NCI-H345 treated with DMSO at 0.1 percent for 48 hours (cell line): Measurements from ENCODE around the gene ZNF648.
"Not testable (repeated sequence)": the region's sequence is repeated elsewhere in the genome, so short reads cannot be mapped to it uniquely, and the experiment has no call there.

Source experiments
- DNase-seq: peaks from one replicate; lab custom pipeline; 2025; ENCODE audit not compliant: unreplicated experiment; lab: John Stamatoyannopoulos, UW

Gene ZNF648

DNA sequence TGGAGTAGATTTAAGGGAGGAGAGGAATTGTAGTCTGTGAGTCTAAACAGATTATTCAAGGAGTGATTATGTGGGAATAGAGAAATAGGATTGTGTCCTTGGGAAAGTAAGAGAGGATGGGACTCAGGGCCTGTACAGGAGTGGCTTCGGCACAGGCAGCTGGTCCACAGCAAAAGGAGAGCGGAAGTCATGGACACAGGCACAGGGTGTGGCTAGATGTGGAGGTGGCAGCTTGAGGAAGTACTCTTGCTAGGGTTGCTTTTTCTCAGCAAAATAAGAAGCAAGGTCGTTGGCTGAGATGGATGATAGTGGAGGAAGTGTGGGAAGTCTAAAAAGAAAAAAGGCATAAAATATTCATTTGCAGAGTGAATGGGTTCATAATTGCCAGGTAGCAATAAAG lies 18.5 kb upstream of the ZNF648 start:
- no peak for DNase-seq

DNA sequence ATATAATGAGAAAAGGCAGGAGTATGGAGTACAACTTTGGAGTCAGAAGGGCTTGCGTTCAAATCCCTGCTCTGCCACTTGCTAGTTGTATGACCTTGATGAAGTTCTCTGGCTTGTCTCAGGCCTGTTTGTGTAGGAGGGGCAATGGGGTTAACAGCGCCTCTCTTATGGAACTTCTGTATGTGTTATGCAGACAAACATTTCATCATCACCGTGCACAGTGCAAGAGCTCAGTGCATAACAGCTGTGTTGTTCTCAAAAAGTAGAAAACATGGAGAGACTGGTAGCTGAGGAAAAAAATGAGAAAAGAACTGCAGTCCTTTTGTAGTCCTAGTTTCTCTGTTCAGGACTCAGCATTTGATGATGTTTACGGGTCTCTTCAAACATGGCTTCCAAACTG lies 10.4 kb upstream of the ZNF648 start:
- no peak for DNase-seq

DNA sequence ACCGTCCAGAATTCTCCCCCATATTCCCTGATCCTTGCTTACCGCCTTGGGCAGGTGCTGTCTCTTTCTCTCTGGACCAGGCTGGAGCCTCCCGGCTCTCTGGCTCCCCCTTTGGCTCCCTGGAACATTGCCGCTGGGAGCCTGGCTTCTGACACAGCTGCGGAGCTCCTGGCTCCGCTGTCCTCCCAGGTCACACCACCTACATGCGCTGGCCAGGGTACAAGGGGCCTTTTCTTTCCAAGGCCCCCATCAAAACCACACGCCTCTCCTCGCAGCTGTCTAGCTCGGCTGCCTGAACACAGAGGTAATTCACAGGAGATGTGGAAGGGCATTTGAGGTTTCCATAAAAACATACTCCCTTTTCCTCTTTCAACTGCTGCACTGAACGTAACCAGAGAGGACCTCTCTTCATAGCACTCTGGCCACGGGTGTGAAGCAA lies 7.5 kb upstream of the ZNF648 start:
- peak; percentile 51 for DNase-seq

DNA sequence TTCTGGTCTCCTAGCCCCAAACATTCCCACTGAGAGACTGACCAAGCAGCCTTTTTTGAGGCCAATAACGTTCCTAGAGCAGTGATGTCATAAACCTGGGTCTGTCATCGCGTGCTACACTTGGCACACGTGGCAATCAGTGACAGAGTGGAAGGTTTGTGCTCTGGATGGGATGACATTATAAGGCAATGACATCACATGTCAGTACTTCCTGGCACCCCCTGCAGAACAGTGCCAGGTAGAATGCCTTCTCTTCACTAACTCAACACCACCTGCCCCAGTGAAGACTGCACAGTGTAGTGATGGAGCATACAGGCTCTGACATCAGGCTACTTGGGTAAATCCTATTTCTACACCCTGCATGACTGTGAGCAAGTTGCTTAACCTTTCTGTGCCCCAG lies 5.4 kb upstream of the ZNF648 start:
- DNase-seq: no peak

DNA sequence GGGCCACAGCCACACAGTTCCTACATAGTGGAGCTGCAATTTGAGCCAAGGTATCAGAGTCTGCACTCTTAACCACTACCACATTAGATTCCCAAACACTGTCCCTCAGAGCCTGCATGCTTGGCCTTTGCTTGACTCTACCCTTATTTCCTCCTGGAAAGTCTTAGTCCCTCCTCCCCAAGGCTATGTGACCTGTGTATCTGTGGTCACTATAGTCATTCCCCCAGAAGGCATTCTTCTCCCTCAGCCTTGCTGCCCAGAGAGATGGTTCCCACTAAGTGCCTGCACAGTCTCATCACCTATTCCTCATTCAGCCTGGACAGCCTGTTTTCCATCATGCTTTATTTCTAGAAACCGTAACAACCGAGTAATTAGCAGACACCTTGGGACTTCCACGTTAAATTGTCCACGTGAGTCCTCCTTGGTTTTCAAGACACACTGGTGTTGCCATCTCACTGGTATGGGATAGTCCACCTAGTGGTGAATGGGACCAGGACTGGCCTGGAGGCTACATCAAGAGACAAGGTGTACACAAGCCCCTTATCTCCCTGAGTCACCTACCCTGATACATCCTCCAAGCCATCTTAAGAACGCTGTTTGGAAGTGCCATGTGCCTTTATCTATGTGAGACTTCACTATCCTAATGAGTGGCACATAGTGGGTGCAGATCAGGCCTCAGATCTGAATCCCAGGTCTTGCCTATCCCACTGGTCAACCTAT lies 3.8 kb upstream of the ZNF648 start:
- no peak for DNase-seq

DNA sequence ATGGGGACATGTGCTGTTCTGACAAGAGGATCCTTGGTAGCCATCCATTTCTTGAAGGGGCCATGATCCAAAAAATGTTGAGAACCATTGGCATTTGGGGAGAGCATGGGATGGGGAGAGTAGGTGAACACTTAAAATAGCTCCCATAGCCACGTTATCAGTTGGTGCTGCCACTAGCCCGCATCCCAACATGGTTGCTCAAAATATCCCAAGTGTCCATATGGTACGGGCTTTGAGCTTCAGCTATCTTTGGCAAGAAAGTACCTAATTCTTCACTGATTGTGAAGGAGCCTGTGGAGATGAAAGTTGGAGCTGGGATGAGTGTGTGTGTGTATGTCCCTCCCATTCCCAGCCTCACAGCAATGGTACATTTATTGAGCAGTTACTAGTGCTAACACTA lies 3.1 kb upstream of the ZNF648 start:
- no peak for DNase-seq

DNA sequence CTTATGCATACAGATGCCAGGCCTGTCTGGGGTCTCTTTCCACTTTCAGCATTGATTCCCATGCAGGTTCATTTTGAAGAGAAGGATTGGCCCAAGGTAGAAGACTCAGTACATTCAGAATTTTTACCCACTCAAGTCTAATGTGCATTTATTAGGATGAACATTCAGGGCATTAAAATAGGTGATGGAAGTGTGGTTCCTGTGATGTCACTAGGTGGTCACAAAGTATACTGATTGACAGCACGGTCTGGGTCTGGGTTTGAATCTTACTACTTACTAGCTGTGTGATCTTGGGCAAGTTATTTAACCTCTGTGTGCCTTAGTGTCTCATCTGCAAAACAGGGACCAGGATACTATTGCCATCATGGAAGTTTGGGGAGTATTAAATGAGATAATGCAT lies 711 bp upstream of the ZNF648 start:
- DNase-seq: no peak

DNA sequence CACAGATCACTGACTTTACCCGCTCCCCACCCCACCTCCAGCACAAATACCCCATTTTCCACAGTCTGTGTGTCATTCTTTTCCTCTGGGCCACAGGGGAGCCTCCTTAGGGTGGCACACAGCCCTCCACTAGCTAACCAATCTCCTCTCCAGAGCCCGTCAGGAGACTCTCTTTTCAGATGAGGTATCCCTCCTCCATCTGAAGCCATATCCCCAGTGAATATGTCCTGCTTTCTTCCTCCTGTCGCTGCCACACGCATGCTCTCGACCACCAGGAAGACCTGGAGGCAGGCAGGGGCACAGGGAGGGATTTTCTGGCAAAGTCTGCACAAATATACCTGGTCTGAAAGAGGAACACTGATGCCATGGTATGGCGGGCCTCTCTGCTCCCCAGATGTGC lies 635 bp downstream of the ZNF648 start:
- no peak for DNase-seq

DNA sequence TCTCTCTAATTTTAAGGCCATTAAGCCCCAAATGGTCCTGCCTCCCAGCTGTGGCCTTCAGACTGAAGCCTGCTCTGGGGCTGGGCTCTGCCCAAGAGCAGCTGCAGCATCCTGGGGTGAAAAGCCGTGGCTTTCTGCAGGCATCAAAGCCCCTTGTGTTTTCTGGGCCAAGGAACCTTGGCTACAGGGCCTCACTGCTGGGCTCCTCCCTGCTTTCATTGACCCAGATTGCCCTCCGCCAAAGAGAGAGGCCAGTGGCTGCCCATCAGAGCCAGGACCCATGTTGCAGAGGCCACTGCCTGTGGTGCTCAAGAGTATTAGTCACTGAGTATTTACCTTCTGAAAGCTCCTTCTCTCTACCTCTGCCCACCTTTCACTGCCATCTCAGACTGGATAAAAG lies 1.6 kb downstream of the ZNF648 start:
- DNase-seq: no peak

DNA sequence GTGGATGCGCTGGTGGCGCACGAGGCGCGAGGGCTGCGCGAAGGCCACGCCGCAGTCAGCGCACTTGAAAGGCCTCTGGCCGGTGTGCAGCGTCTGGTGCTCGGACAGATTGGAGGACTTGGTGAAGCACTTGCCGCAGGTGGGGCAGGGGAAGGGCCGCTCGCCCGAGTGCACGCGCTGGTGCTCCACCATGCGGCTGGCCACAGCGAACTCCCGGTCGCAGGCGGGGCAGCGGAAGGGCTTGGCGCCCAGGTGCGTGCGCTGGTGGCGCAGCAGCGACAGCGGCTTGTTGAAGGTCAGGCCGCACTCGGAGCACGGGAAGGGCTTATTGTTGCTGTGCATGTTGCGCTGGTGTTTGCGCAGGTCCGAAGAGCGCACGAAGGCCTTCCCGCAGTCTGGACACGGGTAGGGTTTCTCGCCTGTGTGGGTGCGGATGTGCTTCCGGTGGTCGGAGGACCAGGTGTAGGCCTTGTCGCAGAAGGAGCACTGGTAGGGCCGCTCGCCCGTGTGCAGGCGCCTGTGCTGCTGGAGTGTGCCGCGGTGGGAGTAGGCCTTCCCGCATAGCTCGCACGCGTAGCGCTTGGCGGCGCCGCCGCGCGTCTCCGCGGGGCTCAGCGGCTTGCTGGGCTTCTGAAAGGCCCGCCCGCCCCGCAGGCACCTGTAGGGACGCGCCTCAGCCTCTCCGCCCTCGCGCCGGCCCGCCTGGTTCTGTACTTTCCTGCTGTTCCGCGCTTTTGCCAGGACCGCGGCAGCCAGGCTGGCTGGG lies 4.7 kb downstream of the ZNF648 start:
- no peak for DNase-seq

DNA sequence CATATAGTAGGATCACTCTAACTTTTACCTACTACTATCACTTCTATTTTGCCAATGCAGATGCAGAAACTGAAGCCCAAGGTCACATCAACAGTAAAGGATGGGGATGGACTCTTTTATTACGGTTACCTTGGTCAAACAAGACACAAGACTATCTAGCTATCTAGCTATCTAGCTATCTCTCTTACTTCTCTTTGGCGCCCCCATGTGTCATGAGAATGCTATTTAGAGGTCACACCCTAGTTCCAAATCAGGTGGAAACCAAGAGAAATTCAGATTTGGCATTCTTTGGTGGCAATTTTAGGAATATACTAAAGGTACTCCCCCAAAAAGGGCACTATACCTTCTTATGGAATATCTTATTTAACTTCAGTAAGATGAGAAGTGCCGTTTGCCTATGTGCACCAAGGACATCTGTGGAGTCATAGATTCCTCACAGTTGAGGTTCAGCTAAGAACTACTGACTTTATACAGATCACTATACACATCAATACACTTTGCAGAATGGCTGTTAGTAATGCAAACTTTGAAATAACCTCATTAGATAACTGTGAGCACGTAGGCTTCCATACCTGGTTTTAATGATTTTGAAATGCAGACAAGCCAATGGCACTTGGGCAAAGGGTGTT lies 6.7 kb downstream of the ZNF648 start:
- DNase-seq: peak; percentile 19

DNA sequence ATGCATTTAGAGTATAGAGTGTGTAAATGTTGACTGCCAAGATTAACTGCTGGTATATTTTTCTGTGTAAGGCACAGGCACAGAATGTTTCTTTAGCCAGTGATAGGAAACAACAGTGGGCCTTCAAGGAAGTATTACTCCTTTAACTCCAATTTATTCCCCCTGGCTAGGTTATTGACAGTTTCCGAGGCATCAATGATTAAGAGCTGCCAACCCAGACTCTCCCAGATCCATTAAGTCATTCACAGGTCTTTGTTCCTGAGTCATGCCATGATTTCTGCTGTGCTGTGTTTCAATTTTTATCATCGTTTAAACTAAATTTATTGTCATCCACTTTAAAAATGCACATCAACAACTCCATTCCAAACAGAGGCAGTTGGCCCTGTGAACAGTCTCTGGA lies 9.2 kb downstream of the ZNF648 start:
- no peak for DNase-seq

DNA sequence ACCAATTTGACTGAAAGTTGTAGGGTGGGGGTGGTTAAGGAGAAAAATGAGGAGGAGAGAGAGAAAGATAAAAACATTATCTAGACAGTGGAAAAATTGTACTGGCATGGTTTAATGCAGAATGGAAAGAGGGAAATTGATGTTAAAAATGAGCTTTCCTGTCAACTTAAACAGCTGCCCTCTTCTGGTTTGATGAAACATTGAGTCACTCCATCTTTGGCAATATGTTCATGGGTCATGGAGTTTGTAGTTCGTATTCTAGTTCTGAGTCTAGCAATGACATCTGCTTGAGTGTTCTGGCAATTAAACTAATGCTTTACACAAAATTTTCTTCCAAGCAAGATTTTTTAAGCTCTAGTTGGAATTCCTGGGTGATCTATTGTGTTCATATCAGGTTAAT lies 9.6 kb downstream of the ZNF648 start:
- DNase-seq: no peak

DNA sequence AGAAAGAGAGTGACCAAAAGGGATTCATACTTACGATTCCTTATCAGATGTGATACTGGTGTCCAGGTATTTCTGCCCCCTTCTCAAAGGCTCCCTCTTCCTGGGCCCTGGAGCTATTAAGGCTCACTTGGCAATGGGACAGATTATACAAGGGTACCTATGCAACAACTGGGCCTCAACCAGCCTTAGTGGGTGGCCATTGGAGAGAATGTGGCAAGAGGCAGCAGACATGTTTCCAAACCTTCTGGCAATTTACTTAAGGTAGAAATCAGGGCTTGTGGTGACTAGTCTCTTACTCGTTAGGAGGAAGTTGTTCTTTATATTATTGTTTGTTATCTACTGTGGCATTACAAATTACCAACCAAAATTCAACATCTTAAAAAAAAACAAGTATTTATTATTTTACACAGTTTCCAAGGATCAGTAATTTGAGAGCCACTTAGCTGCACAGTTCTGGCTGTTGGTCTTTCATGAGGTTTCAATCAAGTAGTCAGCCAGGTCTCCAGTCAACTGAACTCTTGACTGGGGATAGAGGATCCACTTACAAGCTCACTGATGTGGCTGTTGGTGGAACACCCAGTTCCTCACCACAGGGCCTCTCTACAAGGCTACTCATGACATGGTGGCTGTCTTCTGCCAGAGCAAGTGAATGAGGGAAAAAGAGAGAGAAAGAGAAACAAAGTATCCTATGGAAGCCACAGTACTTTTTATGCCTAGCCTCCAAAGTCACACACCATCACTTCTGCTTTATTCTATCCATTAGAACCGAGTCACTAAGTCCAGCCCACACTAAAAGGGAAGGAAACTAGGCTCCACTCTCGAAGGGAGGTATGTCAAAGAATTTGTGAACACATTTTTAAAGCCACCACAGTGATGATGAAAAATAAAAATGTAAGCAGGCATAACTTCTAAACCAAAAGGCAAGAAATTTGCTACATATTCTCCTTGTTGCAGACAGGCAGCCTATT lies 10.7 kb downstream of the ZNF648 start:
- DNase-seq: no peak

DNA sequence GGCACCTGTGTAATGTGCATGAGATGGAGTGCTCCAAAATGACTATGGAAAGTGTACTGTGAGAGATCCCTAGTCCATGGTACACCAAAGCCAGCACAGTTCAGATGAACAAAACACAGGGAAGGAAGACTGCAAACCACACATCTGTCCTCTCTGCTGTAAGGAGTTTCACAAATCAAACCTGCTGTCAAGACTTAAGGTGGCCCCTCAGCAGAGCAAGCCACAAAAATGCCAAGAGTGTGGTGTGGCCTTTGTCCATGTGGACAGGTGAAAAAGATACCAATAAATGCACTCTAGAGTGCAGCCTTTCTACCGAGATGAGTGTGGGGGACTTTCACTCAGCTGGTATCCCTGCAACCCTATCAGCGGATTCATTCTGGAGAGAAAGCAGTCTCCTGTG lies 12.9 kb downstream of the ZNF648 start:
- no peak for DNase-seq

DNA sequence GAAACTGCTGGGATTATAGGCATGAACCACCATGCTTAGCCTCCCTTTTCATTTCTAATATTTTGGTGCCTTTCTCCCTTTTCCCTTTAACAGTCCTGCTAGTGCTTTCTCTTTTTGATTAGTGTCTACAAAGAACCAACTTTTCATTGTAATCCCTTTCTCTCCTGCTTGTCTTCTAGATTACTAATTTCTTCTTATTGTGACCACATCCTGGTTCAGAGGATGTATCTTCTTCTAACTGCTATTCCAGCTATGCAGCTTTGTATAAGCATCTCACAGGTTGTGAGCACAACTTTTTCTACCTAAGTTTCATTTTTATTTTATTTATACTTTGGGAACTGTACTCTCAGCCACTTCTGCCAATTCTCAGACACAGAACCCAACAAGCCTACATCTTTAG lies 14.7 kb downstream of the ZNF648 start:
- DNase-seq: no peak

DNA sequence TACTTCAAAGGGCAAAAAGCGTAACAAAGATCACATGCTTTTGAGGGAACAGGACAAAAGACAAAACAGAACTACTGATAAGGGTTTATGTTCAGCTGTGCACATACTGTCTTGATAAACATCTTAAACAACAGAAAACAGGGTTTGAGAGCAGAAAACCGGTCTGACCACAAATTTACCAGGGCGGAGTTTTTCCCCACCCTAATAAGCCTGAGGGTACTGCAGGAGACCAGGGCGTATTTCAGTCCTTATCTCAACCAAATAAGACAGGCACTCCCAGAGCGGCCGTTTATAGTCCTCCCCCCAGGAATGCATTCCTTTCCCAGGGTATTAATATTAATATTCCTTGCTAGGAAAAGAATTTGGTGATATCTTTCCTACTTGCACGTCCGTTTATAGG lies 16.0 kb downstream of the ZNF648 start:
- DNase-seq: not testable (repeated sequence)

DNA sequence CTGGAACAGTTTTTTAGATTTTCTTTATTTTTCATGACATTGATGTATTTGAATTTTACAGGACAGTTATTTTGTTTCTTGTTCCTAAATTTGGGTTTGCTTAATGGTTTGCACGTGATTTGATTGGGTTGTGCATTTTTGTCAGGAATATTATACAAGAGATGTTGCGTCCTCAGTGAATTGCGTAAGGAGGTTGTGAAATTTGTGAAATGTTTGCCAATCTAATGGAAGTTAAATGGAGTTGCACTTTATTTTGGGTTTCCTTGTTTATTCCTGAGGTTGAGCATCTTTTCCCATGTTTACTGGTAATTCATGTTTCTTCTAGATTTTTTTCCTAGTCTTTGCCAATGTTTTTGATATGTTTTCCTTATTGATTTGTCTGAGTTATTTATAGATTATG lies 19.9 kb downstream of the ZNF648 start:
- DNase-seq: no peak

DNA sequence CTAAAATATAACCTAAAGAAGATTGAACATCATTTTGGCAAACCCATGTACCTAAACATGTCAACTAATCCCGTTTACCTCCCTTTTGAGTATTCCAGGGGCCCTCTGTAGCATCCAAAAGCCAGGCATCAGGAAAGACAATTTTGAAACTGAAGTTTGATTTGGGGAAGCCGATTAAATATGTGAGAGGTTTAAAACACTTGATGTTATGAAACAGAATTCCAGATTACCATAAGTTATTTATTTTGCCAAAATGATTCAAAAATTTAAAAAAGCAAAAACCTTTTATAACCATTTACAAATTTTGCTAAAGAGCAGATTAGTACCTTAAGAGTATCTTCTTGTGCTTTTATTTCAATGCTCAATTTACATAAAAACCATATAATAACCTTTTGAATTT lies 23.3 kb downstream of the ZNF648 start:
- DNase-seq: no peak

DNA sequence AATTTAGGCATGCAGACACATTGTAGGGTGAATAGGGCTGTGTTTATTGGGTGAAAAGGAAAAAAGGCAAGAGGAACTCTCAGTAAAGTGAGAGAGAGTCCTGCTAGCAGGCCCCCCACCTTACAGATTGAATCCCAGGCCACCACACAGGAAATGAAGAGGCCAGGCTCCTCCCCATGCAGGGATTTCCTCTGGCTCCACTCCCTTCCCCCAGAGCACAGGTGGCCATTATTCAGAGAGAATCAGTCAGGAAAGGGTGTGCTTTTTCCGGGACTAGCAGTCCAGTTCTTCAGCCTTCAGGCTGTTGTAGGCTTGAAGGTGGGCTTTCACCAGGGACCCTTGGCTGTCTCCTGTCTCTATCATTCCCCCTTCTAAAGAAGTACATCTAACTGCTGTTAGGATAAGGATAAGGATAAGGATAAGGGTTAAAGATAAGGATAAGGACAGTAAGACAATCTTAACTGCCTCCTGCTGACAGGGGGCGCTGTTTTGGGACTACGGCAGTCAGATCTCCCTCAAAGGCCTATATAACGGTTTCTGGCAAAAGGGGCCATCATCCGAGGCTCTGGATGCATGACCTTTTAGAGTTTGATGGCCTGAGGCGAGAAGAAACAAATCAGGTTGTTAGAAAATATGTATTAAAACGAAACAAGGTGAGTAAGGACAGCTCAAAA lies 26.3 kb downstream of the ZNF648 start:
- DNase-seq: no peak

DNA sequence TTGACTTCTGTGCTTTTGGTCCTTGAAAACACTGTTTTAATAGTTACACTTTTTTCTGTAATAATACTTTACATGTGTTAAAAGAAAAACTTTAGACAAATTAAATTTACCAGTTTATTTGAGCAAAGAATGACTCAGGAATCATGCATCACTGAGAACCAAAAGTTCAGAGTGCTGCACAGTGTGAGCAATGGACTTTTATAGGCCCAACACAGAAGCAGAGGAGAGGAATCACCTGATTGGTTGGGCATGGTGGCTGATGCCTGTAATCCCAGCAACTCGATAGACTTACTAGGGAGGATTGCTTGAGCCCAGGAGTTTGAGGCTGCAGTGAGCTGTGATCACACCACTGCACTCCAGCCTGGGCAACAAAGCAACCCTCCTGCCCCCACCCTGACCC lies 29.3 kb downstream of the ZNF648 start:
- DNase-seq: no peak
